GM13977 (cell line): ENCODE data around the gene ZFPM1.

ENCODE experiments used
- DNase-seq: peaks from one replicate; pipeline ENCODE4 v3.0.0; 2012; ENCODE audit warnings: low spot score
- CTCF ChIP-seq: IDR thresholded peaks from 2 replicates; pipeline ENCODE4 v1.5.1; 2012; ENCODE audit warnings: mild to moderate bottlenecking, control low read depth; ENCODE audit not compliant: insufficient read depth; ENCODE audit errors: extremely low read depth, missing control alignments
- in situ Hi-C: fragments of 300-500 bp; cut with MboI; formaldehyde crosslinking; loops from one replicate; pipeline ENCODE4 v1.12.0; 2022; ENCODE audit warnings: low sequenced_read_pairs, low pct_unique_long_range_greater_than_20kb, mixed read lengths, inconsistent platforms; ENCODE audit not compliant: unreplicated experiment

The ZFPM1 gene

GRCh38 chr16:88422733-88423447 lies 30.2 kb upstream of the ZFPM1 start:
- TF ChIP-seq CTCF: no peak
- DNase-seq: no peak
- in situ Hi-C loops: no loop called here

DNA sequence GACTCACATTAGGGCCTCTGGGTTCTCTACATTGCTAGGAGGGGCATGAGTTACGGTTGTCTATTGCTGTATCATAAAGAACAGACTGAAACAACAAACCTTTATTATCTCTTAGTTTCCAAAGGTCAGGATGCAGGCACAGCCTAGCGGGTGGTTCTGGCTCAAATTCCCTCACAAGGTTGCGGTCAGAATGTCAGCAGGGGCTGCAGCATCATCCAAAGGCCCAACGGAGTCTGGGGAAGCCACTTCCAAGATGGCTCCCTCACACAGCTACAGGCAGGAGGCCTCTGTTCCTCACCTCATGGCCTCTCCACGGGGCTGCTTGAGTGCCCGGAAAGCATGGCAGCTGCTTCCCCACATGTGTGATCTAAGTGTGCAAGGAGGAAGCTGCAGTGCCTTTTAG lies 29.6 kb upstream of the ZFPM1 start:
- TF ChIP-seq CTCF: no peak
- DNase-seq: no peak
- in situ Hi-C loops: no loop called here

DNA sequence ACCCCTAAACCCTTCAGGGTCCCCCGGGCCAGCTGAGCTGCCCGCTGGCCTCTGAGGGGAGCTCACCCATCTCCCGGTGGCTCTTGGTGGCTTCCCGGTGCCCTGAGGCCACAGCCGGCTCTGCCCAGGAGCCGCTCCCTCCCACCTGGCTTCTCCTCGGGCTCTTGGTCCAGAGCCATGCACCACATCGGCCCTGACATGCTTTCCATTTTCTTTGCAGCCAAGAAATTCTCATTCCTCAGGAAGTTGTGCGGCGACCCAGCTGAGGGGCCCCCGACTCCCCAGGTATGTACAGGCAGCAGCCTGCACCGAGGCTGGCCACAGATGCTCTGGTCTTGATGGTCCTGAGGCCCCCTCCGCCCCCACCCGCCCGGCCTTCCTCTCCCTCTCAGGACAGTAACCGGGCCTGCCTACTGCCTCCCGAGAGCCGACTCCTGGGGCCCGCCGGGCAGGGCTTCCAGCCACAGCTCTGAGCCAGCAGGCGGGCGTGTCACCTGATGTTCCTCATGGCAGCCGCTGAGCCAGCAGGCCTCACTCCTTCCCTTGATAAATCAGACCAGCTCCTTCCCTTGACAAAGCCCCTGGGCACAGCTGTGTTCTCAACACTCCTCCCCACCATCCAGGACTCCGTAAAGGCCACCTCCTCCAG lies 28.4 kb upstream of the ZFPM1 start:
- no peak for DNase-seq
- in situ Hi-C loops: loop anchor here (25.0 kb wide), 2 partner anchors 113 to 462 kb away; partner anchors contain the start of gene BANP
- TF ChIP-seq CTCF: no peak

DNA sequence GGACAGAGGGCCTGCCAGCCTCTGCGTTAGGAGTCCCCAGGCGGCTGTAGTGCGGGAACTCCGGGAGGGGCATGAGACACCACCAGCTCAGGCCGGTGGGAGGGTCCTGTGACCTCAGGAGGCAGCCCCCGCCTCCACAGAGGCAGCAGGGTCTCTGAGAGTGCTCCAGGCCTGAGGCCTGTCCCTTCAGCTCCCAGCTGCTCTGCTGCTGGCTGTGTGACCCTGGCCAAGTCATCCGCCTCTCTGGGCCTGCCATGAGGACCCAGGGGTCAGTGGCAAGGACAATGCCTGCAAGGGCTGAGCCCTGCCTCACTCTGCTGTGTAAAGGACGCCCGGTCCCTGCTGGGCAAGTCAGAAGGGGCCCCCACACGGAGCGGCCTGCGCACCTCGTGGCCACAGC lies 27.1 kb upstream of the ZFPM1 start:
- no peak for TF ChIP-seq CTCF
- in situ Hi-C loops: loop anchor here (25.0 kb wide), 2 partner anchors 111 to 464 kb away; partner anchors contain the start of gene BANP
- DNase-seq: no peak

DNA sequence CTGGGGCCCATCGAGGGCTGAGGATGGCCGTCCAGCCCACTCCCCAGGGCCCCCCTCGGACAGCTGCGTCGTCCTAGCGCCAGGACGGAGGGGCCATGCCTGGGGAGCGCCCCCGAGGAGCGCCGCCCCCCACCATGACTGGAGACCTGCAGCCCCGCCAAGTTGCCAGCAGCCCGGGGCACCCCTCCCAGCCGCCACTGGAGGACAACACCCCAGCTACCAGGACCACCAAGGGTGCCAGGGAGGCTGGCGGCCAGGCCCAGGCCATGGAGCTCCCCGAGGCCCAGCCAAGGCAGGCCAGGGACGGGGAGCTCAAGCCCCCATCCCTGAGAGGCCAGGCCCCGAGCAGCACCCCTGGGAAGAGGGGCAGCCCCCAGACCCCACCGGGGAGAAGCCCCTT lies 25.7 kb upstream of the ZFPM1 start:
- in situ Hi-C loops: loop anchor here (25.0 kb wide), 2 partner anchors 110 to 465 kb away; partner anchors contain the start of gene BANP
- no peak for DNase-seq
- TF ChIP-seq CTCF: no peak

DNA sequence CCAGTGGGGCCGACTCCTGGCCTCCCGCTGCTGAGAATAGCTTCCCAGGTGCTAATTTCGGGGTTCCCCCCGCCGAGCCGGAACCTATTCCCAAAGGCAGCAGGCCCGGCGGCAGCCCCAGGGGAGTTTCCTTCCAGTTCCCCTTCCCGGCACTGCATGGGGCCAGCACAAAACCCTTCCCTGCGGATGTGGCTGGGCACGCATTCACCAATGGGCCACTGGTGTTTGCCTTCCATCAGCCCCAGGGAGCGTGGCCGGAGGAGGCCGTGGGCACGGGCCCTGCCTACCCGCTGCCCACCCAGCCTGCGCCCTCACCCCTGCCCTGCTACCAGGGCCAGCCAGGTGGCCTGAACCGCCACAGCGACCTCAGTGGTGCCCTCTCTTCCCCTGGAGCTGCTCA lies 24.9 kb upstream of the ZFPM1 start:
- DNase-seq: no peak
- in situ Hi-C loops: loop anchor here (25.0 kb wide), 2 partner anchors 109 to 466 kb away; partner anchors contain the start of gene BANP
- no peak for TF ChIP-seq CTCF
